GM12801 (cell line): ENCODE results near the gene DLGAP1.

ENCODE experiments used
- TF ChIP-seq, protein P1 (sequence below): IDR thresholded peaks from one replicate; pipeline ENCODE4 v1.5.1; 2011; ENCODE audit warnings: control low read depth; ENCODE audit not compliant: insufficient read length; ENCODE audit errors: extremely low read depth

DLGAP1 gene

DNA sequence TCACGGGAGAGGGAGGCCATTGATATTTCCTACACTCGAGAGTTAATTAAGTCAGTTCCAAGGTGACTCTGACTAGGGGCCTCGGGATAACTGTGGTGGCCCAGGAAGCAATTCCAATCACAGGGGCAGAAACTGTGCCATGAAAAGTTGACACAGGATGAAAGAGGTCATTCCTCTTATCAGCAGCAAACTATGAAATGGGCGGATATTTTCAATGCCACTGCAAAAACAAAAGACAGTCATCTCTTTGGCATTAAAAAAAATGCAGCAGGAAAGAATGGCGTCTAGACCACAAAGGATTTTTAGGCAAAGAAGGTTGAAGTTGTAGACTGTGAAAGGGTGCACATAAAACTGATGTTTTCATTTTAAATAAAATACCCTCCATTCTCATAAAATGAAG, 955.1 kb downstream of the DLGAP1 start:
- TF ChIP-seq, protein P1, sequence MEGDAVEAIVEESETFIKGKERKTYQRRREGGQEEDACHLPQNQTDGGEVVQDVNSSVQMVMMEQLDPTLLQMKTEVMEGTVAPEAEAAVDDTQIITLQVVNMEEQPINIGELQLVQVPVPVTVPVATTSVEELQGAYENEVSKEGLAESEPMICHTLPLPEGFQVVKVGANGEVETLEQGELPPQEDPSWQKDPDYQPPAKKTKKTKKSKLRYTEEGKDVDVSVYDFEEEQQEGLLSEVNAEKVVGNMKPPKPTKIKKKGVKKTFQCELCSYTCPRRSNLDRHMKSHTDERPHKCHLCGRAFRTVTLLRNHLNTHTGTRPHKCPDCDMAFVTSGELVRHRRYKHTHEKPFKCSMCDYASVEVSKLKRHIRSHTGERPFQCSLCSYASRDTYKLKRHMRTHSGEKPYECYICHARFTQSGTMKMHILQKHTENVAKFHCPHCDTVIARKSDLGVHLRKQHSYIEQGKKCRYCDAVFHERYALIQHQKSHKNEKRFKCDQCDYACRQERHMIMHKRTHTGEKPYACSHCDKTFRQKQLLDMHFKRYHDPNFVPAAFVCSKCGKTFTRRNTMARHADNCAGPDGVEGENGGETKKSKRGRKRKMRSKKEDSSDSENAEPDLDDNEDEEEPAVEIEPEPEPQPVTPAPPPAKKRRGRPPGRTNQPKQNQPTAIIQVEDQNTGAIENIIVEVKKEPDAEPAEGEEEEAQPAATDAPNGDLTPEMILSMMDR: no peak

DNA sequence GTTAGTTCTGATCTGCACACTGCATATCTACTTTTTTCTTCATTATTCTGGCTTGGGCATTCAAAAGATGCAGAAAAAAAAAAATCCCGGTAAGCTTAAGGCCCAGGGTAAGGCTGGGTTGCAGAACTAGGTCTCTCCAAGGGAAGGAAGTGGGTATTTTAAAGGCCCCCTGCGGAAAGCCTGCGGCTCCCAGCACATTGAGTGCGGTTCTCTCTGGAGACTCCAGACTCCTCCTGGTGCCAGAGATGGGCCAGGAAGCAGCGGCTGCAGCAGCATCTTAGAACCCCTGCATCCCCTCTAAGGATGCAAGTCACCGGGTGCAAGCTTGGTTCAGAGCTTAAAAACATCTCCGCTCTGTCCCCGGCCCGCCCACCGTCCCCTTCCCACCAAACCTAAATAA, 955.6 kb downstream of the DLGAP1 start:
- TF ChIP-seq, protein P1: no peak

DNA sequence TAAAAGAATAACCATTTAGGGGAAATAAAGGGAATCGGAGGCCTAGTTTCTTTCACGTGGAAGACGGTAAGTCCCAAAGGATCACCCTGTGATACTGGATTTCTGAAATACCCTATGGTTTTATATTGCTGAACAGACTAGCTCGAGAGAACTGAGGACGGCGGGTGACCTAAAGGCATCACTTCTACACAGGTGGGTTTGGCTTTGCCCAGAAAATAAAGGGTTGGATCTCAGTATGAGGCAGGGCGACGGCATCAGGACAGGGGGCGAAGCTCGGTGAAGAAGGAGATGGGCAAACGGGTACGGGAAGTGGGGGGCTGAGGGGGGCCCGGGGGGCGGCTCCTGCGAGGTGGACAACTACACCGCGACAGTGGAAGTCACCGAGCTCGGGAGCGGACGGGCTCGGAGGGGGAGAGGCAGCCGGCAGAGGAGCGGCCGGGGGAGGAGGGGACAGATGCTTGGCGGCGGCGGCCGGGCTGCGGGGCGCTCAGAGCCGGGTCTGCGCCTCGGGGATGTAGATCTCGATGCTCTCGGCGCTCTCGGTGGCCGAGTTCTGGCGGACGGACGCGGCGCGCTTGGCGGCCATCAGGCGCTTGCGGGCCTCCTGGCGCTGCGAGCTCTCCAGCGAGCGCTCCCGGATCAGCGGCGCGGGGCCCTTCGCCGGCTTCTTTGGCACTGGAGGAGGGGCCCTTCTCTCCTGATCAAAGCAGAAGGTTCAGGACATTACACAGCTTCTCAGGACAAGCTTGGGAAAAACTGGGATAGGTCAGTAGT, 956.2 kb downstream of the DLGAP1 start:
- TF ChIP-seq, protein P1: no peak

DNA sequence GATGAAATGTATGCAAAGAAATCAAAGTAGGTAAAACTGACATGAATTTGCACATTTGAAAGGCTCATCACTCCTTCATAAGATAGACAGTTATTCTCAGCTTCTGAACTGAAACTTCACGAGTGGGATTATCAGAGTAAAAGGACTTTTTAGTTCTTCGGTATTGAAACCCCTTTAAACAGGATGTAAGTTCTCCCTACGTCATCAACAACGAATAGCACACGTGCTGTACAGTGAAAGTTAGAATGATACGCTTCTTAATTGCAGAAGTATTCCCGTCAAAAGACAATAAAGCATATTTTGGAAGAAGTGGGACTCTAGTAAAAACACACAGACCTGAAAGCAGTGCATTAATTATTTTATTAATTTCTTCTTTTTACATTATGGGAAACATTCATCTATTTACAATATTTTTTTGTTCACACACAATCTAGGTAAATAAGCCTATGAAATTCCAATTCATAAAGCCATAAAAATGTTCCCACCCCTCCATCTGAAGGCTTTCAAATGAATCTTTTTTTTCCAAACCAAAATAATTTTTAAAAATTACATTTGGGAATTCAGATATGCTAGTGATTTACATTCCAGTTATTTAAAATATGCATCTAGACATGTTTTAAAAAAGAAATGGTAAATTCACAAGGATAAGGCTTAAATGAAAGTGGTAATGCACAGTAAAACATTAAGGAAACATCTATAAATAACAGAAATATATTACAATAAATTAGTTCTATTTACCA, 959.2 kb downstream of the DLGAP1 start:
- TF ChIP-seq, protein P1: no peak

DNA sequence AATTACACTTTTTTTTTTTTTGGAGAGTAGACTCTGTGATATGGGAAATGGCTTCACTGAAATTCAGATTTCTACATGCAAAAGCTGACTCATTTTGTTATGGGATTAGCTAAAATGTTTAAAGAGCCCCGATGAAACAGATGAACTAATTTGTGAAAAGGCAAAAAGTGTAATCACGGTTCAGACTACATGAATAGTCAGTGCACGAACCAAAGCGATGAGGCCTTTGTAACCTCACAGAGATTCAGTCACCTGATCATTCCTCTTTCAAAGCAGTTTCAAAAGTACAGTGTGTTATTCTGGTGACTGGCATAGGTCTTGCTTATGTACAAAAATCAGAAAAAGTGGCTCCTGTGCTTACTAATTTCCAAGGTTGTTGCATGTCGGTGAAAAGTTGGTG, 960.5 kb downstream of the DLGAP1 start:
- TF ChIP-seq, protein P1: no peak

DNA sequence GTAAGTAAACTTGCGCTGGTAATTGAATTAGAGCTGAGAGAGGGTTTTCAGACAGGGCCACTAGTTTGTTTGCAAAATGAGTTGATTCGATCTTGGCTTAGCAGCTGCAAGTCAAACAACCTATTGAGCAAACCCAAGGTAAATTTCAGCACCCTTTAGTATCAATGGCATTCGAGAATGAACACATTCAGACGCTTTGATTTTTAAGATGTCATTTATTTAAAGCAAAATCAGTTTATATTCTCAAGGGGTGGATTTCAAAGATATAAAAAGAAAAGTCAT, 960.9 kb downstream of the DLGAP1 start:
- TF ChIP-seq, protein P1: no peak

DNA sequence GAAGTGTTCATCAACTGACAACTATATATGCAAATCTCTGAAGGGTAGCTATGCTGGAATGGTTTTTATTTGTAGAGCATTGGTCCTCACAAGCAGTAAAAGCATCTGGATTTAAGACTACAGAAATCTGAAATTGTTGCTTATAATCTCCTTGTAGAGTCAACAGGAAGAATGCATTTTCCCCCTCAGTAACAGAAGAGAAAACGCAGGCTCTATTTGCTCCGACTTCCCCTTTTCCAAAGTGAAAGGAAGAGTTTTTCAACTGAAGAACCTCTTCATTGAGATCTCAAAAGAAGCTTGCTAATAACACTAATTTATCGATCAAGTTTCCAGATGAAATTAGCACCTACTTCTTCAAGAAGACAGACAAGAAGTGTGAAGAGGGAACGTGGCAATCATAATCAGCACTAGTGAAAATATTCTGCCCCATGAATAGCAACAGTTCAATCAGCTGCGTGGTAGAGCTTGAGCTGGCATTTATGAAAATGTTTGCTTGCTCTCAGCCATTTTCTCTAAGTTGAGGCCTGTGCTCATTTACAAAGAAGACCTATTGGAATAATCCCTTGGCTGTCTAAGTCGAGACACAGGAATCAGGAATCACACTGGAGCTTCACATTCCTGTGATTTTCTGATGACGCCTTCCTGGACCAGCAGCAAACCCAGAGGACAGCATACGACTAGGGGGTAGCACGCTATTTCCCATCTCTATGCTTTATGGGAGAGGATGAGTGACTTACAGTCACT, 961.4 kb downstream of the DLGAP1 start:
- TF ChIP-seq, protein P1: no peak
